ENCODE results near the gene NPAS2.

NPAS2 gene

GRCh38 chr2:100965596-100965995 is 145.7 kb downstream of the NPAS2 start:
- DNase-seq (ENCODE audit: low read depth, low spot score), result no peak

GRCh38 chr2:100967716-100968115 is 147.8 kb downstream of the NPAS2 start:
- no peak for DNase-seq (ENCODE audit: low read depth, low spot score)

- DNase-seq (ENCODE audit: low read depth, low spot score), result no peak
Measured at GRCh38 chr2:100968146-100969145, 148.5 kb downstream of the NPAS2 start.

GRCh38 chr2:100969998-100970397 is 150.1 kb downstream of the NPAS2 start:
- no peak for DNase-seq (ENCODE audit: low read depth, low spot score)

GRCh38 chr2:100971221-100971620 is 151.3 kb downstream of the NPAS2 start:
- DNase-seq (ENCODE audit: low read depth, low spot score), result no peak

GRCh38 chr2:100972452-100972851 is 152.5 kb downstream of the NPAS2 start:
- no peak for DNase-seq (ENCODE audit: low read depth, low spot score)

- no peak for DNase-seq (ENCODE audit: low read depth, low spot score)
Measured at GRCh38 chr2:100974712-100975520, 155.0 kb downstream of the NPAS2 start.

- DNase-seq (ENCODE audit: low read depth, low spot score), result no peak
Measured at GRCh38 chr2:100975521-100975785, 155.5 kb downstream of the NPAS2 start.

DNA sequence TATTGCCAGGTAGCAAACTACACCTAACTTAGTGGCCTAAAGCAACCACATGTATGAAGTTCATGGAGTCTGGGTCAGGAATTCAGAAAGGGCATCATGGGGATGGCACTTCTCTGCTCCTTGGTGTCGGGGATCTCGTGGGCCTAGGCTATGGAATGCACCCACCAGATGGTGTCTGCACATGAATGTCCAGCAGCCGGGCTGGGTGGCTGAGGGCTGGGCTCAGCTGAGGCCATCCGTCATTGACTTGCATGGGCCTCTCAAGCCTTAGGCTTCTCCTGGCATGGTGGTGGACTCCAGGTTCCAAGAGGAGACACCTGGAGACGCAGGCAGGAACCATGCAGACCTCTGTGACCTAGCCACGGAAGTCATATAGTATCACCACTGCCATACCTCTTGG is 156.1 kb downstream of the NPAS2 start:
- DNase-seq (ENCODE audit: low read depth, low spot score), result no peak

DNA sequence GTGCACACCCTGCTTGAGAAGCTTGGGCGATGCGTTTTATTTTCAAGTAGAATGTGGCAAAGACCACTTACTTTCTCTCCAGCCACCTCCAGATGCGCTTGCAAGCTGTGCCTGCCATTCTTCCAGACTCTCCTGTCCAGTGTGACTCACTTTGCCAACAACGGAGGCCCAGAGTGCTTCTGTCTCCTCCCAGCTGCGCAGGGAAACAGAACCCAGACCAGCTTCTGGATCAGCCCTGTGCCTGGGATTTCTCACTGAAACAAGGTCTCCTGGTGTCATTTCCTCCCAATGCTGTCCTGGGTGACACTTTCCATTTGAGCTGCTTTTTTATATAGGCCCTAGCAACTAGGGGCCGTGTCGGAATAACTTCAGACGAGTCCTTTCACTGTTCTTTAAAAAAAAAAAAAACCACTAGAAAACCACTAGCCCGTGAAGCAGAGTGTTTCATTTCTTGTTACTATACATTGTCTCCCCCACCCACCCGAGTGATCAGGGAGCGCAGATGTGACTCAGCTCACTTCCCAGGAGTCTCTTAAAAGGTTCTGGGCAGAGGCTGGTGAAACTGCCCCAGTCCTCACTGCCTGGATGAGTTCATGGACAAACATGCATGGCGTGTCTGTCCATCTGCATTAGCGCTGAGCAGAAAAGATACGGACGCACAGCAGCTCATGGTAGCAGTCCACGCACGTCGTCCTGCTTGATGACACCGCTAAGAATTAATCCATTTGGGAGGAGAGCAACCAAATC is 156.9 kb downstream of the NPAS2 start:
- DNase-seq (ENCODE audit: low read depth, low spot score), result peak; percentile 59

GRCh38 chr2:100977511-100977910 is 157.6 kb downstream of the NPAS2 start:
- DNase-seq (ENCODE audit: low read depth, low spot score), result no peak

DNA sequence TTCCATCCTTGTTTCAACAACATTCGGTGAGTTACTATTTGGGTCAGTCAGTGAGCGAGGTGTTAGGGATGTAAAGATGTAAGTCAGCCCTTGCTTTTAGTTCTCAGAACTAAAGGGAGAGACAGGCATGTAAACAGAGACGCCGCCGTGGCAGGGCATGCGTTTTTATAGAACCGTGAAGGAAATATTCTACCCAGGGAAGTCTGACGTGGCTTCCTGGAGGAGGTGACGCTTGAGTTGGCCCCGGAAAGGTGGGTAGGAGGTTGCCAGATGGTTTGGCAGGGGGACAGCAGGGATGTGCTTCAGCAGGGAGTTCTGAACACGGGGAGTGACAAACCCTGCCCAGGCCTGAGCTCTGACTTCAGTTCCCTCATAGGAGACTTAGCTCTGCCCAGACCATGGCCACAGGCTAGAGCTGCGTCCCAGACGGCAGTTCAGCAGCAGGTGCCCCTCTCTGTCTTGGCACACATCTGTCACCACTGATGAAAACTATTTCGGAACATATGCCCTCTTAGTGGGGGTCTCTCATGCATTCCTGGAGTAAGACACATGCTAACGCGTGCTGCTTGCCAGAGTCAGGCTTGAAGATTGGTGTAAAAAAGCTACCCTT is 158.7 kb downstream of the NPAS2 start:
- DNase-seq (ENCODE audit: low read depth, low spot score), result no peak

DNA sequence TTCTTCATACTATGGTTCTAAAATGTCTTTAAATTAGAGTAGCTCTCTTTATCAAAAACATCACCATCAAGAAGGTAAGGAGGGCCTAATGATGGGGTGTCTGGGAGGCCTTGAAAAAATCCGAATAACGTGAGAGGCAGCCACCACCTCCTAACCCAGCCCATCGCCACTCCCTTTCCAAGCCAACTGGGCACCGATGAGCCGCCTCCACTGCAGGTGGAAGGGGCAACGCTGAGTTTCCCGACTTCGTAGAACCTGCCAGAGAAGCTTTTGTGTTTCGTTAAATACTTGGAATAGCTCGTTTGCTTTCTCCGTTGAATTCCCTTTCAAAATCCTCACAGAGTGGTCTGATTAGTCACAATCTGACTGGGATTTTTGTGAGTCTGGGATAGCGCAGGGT is 160.1 kb downstream of the NPAS2 start:
- DNase-seq (ENCODE audit: low read depth, low spot score), result no peak

GRCh38 chr2:100981011-100981410 is 161.1 kb downstream of the NPAS2 start:
- peak; percentile 77 for DNase-seq (ENCODE audit: low read depth, low spot score)

- no peak for DNase-seq (ENCODE audit: low read depth, low spot score)
Measured at GRCh38 chr2:100982431-100982861, 162.5 kb downstream of the NPAS2 start.

- DNase-seq (ENCODE audit: low read depth, low spot score), result no peak
Measured at GRCh38 chr2:100983201-100983600, 163.3 kb downstream of the NPAS2 start.

DNA sequence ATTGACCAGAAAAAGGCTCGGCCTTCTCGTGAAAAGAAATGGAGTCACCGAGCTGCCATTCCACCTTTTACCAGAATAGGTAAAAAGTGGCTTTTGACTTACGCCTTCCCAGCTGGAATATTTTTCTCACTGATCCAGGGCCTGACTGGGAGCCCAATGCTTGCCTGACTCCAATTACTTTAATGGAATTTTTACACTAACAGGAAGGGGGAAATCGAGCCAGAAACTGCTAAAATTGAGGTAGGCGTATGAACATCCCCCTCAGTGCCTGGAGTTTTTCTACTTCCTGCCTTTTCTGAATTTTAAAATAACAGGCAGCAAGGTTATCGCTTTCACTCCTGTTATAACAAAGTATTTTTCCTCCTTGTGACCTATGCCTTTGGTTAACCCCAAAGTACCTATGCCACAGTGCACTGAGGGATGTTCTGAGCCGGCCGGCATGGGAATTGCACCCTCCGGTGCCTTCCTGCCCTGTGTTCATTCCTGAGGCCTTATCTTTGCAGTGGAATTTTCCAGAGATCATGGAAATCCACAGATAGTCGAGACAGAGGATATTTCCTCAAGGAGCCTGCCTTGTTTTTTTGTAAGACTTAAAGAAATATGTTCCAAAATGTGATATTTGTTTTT is 163.9 kb downstream of the NPAS2 start:
- DNase-seq (ENCODE audit: low read depth, low spot score), result no peak

GRCh38 chr2:100984892-100985307 is 165.0 kb downstream of the NPAS2 start:
- peak; percentile 80 for DNase-seq (ENCODE audit: low read depth, low spot score)

DNA sequence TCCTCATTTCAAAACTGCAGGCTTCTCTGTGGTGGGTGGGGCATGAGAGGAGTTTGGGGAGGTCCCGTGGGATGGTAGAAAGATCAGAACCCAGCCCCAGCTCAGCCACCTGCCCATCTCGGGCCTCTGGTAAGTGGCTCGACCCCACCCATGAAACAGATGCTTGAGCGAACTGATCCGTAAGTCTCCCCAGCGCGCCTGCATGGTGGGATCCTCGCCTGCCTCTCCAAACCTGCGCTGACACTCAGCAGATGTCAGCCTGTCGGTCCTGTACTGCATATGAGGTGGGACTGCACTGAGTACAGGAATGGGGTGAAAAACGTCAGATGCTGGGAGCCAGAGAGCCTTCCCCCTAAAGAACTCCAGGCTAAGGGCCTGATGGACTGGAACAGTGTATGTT is 166.2 kb downstream of the NPAS2 start:
- no peak for DNase-seq (ENCODE audit: low read depth, low spot score)

GRCh38 chr2:100987536-100987935 is 167.6 kb downstream of the NPAS2 start:
- DNase-seq (ENCODE audit: low read depth, low spot score), result no peak

- DNase-seq (ENCODE audit: low read depth, low spot score), result no peak
Measured at GRCh38 chr2:100987974-100988373, 168.0 kb downstream of the NPAS2 start.
